ENCODE results near the gene CBX4.

The CBX4 gene

GRCh38 chr17:79840269-79840988 lies 1.2 kb upstream of the CBX4 start:
- TF ChIP-seq CTCF (IDR thresholded peaks at IDR 0.05) = no peak
- no peak for DNase-seq (ENCODE audit: low spot score)
- H3K27ac ChIP-seq = peak overlapping the region in 1 of 2 donors; percentile 99
- peak overlapping the region; percentile 96 for H3K4me3 ChIP-seq

DNA sequence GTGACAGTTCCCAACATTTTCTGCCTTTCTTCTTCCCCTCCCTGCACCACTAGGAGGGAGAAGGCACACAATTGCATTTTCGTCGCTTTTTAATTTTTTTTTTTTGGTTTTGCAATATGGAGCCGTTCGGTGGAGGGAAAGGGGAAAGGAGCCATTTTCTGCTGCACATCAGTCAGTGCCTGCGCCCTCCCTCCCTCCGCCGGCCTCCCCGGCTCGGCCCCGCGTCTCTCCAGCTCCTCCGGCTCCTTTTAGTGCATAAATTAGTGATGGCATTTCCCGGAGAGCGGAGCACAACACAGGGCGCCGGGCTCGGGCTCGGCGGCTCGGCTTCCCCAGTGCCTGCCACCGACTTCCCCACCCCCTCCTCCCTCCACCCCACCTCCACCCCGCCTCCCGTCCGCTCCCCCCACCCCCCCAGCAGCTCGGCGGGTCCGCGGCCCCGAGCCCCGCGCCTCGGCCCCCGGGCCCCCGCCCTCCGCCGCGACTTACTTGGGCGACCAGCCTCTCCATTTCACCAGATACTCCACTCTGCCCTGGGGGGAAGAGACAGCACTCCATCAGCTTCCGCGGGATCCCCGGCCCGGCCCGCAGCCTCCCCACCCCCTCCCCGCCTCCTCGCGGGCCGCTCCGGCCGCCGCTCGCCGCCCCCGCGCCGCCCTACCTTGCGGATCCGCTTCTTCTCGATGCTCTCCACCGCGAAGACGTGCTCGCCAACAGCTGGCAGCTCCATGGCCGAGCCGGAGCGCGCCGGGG lies 542 bp downstream of the CBX4 start:
- no peak for TF ChIP-seq CTCF (IDR thresholded peaks at IDR 0.05)
- DNase-seq (ENCODE audit: low spot score) = no peak
- H3K4me3 ChIP-seq = peak overlapping the region; percentile 96
- peak overlapping the region; percentile 83 to 99 for H3K27ac ChIP-seq

GRCh38 chr17:79837888-79838521 lies 1.2 kb downstream of the CBX4 start:
- Histone ChIP-seq H3K27ac (peak overlapping the region; percentile 83 to 99), H3K4me3 (peak overlapping the region; percentile 96)
- no peak for DNase-seq (ENCODE audit: low spot score)
- no peak for TF ChIP-seq CTCF (IDR thresholded peaks at IDR 0.05)

GRCh38 chr17:79836972-79837887 lies 2.0 kb downstream of the CBX4 start:
- Histone ChIP-seq H3K4me3 (peak overlapping the region; percentile 96), H3K27ac (no peak overlapping the region)
- no peak for TF ChIP-seq CTCF (IDR thresholded peaks at IDR 0.05)
- no peak for DNase-seq (ENCODE audit: low spot score)

DNA sequence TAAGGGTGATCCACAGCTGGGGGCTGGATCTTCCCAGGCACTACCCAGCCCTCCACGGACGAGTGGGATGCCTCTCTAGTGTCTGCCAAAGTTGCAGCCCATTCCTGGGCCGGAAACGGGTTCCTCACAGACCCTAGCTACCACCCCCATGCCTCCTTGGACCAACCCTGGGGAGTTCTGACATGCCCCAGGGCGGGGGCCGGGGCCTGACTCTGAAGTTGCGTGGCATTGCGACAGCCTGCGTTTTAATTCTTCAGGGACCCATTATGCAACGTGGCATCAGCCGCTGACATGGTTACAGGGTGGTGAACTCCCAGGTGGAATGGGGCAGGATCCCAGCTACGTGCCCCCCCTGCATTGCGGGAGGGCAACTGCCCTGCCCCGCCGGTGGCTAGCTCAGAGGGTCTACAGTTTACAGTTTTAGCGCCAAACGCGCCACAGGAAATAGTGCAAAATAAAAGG lies 2.7 kb downstream of the CBX4 start:
- H3K4me3 ChIP-seq = peak overlapping the region; percentile 96
- H3K27ac ChIP-seq = no peak overlapping the region
- no peak for TF ChIP-seq CTCF (IDR thresholded peaks at IDR 0.05)
- no peak for DNase-seq (ENCODE audit: low spot score)

GRCh38 chr17:79835953-79836509 lies 3.2 kb downstream of the CBX4 start:
- H3K27ac ChIP-seq = no peak overlapping the region
- no peak for TF ChIP-seq CTCF (IDR thresholded peaks at IDR 0.05)
- peak overlapping the region; percentile 96 for H3K4me3 ChIP-seq
- DNase-seq (ENCODE audit: low spot score) = no peak

All from coronary artery (tissue), 2 donors.